ENCODE data around the gene OR6B1.

- no peak for TF ChIP-seq SP1 (IDR thresholded peaks at IDR 0.05)
- no peak for TF ChIP-seq FOXM1 (IDR thresholded peaks at IDR 0.05; ENCODE audit: borderline replicate concordance)
- TF ChIP-seq ELF4 (IDR thresholded peaks at IDR 0.05) = no peak
Measured at GRCh38 chr7:143954135-143954534, 46.0 kb upstream of the OR6B1 start.
